HL-60 (cell line): Measurements from ENCODE around the gene RPS6KA4.

Source experiments
- GABPA ChIP-seq: IDR thresholded peaks from 2 replicates; pipeline ENCODE4 v1.6.1; 2012; ENCODE audit warnings: low read depth
- POLR2AphosphoS5 ChIP-seq: IDR thresholded peaks from 2 replicates; pipeline ENCODE4 v1.6.1; 2012; ENCODE audit warnings: low read depth
- SPI1 ChIP-seq: IDR thresholded peaks from 2 replicates; pipeline ENCODE4 v1.6.1; 2012; ENCODE audit warnings: low read depth, mild to moderate bottlenecking, borderline replicate concordance
- TF ChIP-seq, protein P1 (sequence below): IDR thresholded peaks from 2 replicates; pipeline ENCODE4 v1.6.1; 2012; ENCODE audit warnings: low read depth; ENCODE audit not compliant: insufficient replicate concordance
- TF ChIP-seq, protein P2 (sequence below): IDR thresholded peaks from one replicate; pipeline ENCODE4 v1.5.1; 2011; ENCODE audit warnings: low read length, control low read depth, inconsistent platforms; ENCODE audit not compliant: insufficient read depth

DNA sequence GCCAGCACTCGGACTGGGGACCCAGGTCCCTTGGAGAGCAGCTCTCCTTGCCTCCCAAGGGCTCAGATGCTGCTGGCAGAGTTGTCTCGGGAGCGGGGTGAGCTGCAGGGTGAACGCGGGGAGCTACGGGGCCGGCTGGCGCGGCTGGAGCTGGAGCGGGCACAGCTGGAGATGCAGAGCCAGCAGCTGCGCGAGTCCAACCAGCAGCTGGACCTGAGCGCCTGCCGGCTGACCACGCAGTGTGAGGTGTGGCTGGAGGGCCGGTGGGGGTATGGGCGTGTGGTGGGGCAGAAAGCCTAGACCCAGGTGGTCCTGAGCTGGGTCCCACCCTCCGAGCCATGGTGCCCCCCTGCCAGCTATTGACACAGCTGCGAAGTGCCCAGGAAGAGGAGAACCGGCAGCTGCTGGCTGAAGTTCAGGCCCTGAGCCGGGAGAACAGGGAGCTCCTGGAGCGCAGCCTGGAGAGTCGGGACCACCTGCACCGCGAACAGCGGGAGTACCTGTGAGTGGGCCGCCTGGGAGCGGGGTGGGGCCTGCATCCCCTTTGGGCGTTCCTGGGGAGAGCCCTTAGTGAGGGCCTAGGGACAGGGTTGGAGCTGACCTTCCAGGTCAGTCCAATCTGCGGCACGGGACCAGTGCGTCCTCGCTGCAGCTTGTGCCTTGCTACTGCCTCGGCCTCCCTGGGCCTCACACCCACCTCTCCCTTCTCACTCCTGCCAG is 5.8 kb upstream of the RPS6KA4 start:
- TF ChIP-seq, protein P1, sequence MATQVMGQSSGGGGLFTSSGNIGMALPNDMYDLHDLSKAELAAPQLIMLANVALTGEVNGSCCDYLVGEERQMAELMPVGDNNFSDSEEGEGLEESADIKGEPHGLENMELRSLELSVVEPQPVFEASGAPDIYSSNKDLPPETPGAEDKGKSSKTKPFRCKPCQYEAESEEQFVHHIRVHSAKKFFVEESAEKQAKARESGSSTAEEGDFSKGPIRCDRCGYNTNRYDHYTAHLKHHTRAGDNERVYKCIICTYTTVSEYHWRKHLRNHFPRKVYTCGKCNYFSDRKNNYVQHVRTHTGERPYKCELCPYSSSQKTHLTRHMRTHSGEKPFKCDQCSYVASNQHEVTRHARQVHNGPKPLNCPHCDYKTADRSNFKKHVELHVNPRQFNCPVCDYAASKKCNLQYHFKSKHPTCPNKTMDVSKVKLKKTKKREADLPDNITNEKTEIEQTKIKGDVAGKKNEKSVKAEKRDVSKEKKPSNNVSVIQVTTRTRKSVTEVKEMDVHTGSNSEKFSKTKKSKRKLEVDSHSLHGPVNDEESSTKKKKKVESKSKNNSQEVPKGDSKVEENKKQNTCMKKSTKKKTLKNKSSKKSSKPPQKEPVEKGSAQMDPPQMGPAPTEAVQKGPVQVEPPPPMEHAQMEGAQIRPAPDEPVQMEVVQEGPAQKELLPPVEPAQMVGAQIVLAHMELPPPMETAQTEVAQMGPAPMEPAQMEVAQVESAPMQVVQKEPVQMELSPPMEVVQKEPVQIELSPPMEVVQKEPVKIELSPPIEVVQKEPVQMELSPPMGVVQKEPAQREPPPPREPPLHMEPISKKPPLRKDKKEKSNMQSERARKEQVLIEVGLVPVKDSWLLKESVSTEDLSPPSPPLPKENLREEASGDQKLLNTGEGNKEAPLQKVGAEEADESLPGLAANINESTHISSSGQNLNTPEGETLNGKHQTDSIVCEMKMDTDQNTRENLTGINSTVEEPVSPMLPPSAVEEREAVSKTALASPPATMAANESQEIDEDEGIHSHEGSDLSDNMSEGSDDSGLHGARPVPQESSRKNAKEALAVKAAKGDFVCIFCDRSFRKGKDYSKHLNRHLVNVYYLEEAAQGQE = no peak
- TF ChIP-seq, protein P2, sequence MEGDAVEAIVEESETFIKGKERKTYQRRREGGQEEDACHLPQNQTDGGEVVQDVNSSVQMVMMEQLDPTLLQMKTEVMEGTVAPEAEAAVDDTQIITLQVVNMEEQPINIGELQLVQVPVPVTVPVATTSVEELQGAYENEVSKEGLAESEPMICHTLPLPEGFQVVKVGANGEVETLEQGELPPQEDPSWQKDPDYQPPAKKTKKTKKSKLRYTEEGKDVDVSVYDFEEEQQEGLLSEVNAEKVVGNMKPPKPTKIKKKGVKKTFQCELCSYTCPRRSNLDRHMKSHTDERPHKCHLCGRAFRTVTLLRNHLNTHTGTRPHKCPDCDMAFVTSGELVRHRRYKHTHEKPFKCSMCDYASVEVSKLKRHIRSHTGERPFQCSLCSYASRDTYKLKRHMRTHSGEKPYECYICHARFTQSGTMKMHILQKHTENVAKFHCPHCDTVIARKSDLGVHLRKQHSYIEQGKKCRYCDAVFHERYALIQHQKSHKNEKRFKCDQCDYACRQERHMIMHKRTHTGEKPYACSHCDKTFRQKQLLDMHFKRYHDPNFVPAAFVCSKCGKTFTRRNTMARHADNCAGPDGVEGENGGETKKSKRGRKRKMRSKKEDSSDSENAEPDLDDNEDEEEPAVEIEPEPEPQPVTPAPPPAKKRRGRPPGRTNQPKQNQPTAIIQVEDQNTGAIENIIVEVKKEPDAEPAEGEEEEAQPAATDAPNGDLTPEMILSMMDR = no peak
- TF ChIP-seq GABPA (no peak), POLR2AphosphoS5 (no peak), SPI1 (no peak)
